Kidney epithelial cell (primary cell): Measurements from ENCODE around the gene FBXW7. TPM values are rescaled to one million over a fixed set of nuclear protein-coding genes. Genes with fewer than 3 reads are reported as not detected.

Source experiments
- DNase-seq: peaks from one replicate; pipeline ENCODE4 v3.0.0-alpha.2; 2010; ENCODE audit warnings: low read depth
- H3K27me3 ChIP-seq: 2 replicates; pipeline ENCODE4 v1.6.0; 2011; ENCODE audit warnings: low read length; ENCODE audit not compliant: control insufficient read depth, insufficient read depth
- H3K36me3 ChIP-seq: 2 replicates; pipeline ENCODE4 v1.5.1; 2011; ENCODE audit warnings: low read length; ENCODE audit not compliant: control insufficient read depth, insufficient read depth
- H3K4me3 ChIP-seq: 2 replicates; pipeline ENCODE4 v1.5.1; 2011; ENCODE audit warnings: low read depth, mild to moderate bottlenecking, control low read depth, low read length
- total RNA-seq: library from RNA; depleted of rRNA; stranded (reverse); fragments of >200 nt; gene quantifications from 2 replicates; pipeline ENCODE4 v1.2.3, GENCODE V29; 2015
- TF ChIP-seq, protein P1 (sequence below): IDR thresholded peaks from 2 replicates; pipeline ENCODE4 v1.5.1; 2011; ENCODE audit warnings: mild to moderate bottlenecking, moderate library complexity, low read length, control low read depth, inconsistent platforms; ENCODE audit not compliant: insufficient read depth, poor library complexity, severe bottlenecking

FBXW7 gene
- total RNA-seq, 1 donor from 2014 or later, result 29.8 TPM

DNA sequence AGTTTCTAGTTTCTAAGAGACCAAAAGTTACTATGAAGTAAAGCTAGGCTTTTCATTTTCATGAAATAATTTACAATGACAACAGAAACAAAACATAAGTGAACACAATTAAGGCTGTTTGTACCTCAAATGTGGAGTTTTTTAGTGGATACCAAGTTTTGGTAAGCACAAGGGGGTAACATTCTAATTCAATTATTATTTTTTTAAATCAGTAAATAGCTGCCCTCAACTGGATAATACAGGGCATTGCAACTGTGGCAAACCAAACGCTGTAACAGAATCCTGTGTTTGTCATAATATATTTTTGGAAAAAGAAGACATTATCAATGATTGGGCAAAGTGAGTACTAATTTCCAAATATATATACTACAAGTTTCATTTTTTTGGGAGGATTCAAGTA, 150.3 kb downstream of the FBXW7 start:
- TF ChIP-seq, protein P1, sequence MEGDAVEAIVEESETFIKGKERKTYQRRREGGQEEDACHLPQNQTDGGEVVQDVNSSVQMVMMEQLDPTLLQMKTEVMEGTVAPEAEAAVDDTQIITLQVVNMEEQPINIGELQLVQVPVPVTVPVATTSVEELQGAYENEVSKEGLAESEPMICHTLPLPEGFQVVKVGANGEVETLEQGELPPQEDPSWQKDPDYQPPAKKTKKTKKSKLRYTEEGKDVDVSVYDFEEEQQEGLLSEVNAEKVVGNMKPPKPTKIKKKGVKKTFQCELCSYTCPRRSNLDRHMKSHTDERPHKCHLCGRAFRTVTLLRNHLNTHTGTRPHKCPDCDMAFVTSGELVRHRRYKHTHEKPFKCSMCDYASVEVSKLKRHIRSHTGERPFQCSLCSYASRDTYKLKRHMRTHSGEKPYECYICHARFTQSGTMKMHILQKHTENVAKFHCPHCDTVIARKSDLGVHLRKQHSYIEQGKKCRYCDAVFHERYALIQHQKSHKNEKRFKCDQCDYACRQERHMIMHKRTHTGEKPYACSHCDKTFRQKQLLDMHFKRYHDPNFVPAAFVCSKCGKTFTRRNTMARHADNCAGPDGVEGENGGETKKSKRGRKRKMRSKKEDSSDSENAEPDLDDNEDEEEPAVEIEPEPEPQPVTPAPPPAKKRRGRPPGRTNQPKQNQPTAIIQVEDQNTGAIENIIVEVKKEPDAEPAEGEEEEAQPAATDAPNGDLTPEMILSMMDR, result peak; percentile 60
- DNase-seq, result no peak
- no peak overlapping the region for H3K4me3 ChIP-seq
- H3K36me3 ChIP-seq, result no peaks in the 10 kb centered on the region
- no peaks in the 10 kb centered on the region for H3K27me3 ChIP-seq

DNA sequence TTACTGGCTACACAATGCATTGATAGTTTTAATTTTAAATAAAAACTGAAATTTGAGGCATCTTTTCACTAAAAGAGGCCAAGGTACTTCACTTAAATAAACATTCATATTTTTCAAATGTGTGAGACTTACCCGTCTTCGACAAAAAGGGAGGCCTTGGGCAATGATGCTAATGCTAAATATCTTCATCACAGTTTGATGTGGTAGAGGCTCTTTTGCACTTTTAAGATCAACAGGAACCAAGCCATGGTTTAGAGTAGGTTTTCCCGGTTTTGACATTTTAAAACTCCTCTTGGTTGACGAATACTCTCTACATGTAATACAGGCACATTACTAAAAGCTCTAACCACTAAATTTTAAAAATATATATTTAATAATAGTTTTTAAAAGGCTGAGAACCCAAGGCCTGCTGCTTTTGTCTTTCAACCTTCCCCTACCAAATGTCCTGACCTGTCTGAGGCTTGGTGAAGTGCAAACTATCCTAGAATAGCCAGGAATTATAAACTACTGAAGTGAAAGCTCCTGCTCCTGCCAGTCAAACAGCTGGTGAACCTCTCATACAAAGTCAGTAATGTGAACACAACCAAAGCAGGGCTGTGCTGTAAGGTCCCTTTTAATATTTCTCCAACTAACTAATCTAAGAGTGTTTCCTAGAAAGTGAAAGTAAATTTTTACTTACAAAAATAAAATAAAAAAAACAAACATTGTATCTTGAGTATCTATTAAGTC, 153.7 kb downstream of the FBXW7 start:
- Histone ChIP-seq H3K36me3 (no peaks in the 10 kb centered on the region), H3K27me3 (no peaks in the 10 kb centered on the region), H3K4me3 (no peak overlapping the region)
- DNase-seq, result no peak
- TF ChIP-seq, protein P1, result no peak

DNA sequence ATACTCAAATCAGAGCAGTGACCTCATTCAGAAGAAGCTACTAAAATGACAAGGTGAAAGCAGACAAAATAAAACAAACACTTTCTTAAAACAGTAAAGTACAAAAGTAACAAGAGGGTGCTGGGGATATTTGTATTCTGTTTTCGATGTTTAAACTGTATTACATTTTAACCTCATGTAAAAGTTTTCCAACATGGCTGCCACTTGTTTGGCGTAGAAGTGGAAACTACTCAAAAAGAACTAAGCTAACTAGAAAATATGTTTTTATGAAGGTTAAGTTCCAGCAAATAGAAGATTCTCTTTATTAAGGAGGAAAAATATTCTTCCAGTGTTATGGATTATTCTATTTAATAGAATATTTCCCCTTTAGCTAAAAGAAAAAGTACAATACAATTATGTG, 155.0 kb downstream of the FBXW7 start:
- Histone ChIP-seq H3K27me3 (no peaks in the 10 kb centered on the region), H3K36me3 (no peaks in the 10 kb centered on the region), H3K4me3 (no peak overlapping the region)
- no peak for DNase-seq
- TF ChIP-seq, protein P1, result no peak

DNA sequence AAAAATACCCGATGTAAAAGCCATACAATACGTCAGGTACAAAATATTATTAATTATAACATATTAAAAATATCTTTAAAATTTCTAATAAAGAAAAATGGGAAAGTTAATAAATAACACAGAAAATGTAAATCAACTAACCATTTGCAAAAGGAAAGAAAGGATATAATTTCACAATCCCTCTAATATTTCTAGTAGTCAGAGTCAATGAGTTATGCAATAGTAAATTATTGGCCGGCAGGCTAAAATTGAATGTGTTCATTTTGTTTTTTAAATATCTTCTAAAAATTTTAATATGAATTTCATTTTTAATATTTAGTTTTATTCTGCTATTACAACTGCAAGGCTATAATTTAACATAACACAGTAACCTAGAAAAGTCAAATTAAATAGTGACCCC, 155.7 kb downstream of the FBXW7 start:
- DNase-seq, result no peak
- Histone ChIP-seq H3K4me3 (no peak overlapping the region), H3K36me3 (no peaks in the 10 kb centered on the region), H3K27me3 (no peaks in the 10 kb centered on the region)
- TF ChIP-seq, protein P1, result no peak

DNA sequence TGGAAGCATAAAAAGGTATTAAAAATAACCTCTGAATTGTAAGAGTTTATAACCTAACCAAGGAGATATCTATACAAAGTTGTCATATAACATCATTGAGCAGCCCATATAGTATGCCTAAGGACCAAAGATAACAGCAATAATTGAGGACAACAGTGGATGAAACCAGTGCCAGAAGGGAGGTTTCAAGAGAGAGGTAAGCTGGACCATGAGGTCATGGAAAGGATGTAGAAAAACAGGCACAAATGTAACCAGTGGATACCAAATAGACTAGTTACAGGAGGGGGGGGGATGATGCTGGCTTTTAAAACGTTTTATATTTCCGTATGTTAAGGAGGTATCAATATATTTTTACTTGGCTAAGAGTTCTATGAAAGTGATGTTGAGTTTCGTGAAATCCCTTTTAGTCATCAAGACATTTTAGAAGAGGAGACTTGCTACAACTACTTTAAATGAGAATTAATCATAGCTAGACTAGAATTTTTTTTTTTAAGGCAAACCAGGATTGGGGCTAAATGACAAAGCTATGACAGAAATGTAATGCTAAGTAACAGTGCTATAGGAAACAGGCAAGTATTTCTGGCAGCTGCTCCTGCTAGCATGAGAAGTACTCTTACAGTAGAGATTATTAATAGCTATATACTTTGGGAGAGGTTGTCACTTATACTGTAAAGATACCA, 161.1 kb downstream of the FBXW7 start:
- DNase-seq, result no peak
- no peaks in the 10 kb centered on the region for H3K27me3 ChIP-seq
- no peak overlapping the region for H3K4me3 ChIP-seq
- H3K36me3 ChIP-seq, result no peaks in the 10 kb centered on the region
- TF ChIP-seq, protein P1, result no peak
